Neuronal stem cell (in vitro differentiated cells): ENCODE results near the gene EIPR1.
"Not testable (repeated sequence)": the region's sequence is repeated elsewhere in the genome, so short reads cannot be mapped to it uniquely, and the experiment has no call there.

Experiments used
- DNase-seq: peaks from one replicate; pipeline ENCODE4 v3.0.0-alpha.2; 2013; ENCODE audit warnings: low spot score
- H2AFZ ChIP-seq: one replicate; pipeline ENCODE4 v1.6.1; 2013; ENCODE audit warnings: mild to moderate bottlenecking, low read length, inconsistent platforms
- H2AK5ac ChIP-seq: 2 replicates; pipeline ENCODE4 v1.6.1; 2013; ENCODE audit warnings: low read depth, mild to moderate bottlenecking, inconsistent platforms, low read length, moderate library complexity, mixed read lengths
- H2BK120ac ChIP-seq: 2 replicates; pipeline ENCODE4 v1.6.1; 2013; ENCODE audit warnings: low read depth, mild to moderate bottlenecking, inconsistent platforms, low read length, moderate library complexity, mixed read lengths
- H2BK12ac ChIP-seq: one replicate; pipeline ENCODE4 v1.6.1; 2013; ENCODE audit warnings: low read length, inconsistent platforms
- H2BK15ac ChIP-seq: 2 replicates; pipeline ENCODE4 v1.6.1; 2013; ENCODE audit warnings: mild to moderate bottlenecking, low read length, inconsistent platforms, mixed read lengths
- H2BK5ac ChIP-seq: one replicate; pipeline ENCODE4 v1.6.1; 2013; ENCODE audit warnings: inconsistent platforms, mild to moderate bottlenecking, low read length, moderate library complexity
- H3K14ac ChIP-seq: one replicate; pipeline ENCODE4 v1.6.1; 2013; ENCODE audit warnings: low read length, inconsistent platforms
- H3K18ac ChIP-seq: 2 replicates; pipeline ENCODE4 v1.6.1; 2013; ENCODE audit warnings: low read length, inconsistent platforms
- H3K23ac ChIP-seq: 2 replicates; pipeline ENCODE4 v1.6.1; 2013; ENCODE audit warnings: low read depth, mild to moderate bottlenecking, mixed read lengths, low read length, inconsistent platforms; ENCODE audit not compliant: poor library complexity
- H3K27ac ChIP-seq: replicated peaks from 3 replicates; pipeline ENCODE4 v1.5.1; 2013; ENCODE audit warnings: low read length, inconsistent platforms
- H3K27me3 ChIP-seq, 3 experiments: 2 replicates each; pipeline ENCODE4 v1.6.1; 2013; ENCODE audit warnings: low read length in 3 of 3, mild to moderate bottlenecking in 2 of 3, inconsistent platforms in 1 of 3, low read depth in 1 of 3, mixed read lengths in 1 of 3, moderate library complexity in 1 of 3; ENCODE audit not compliant: control insufficient read depth in 3 of 3, insufficient read depth in 3 of 3
- H3K36me3 ChIP-seq, 2 donors: replicated peaks in 1 of 2; 2 replicates each; pipeline ENCODE4 v1.6.1; 2013; ENCODE audit warnings: low read length in 2 of 2; ENCODE audit not compliant: control insufficient read depth in 2 of 2, insufficient read depth in 2 of 2
- H3K4ac ChIP-seq: 2 replicates; pipeline ENCODE4 v1.6.1; 2013; ENCODE audit warnings: inconsistent platforms, mild to moderate bottlenecking, low read length, moderate library complexity
- H3K4me1 ChIP-seq, 2 donors: 1 replicate in 1 of 2; 2 replicates in 1 of 2; pipeline ENCODE4 v1.6.1; 2013; ENCODE audit warnings: low read length in 2 of 2, low read depth in 1 of 2; ENCODE audit not compliant: control insufficient read depth in 2 of 2, insufficient read depth in 1 of 2
- H3K4me2 ChIP-seq: one replicate; pipeline ENCODE4 v1.6.1; 2013; ENCODE audit warnings: mild to moderate bottlenecking, low read length, inconsistent platforms; ENCODE audit not compliant: insufficient read depth, poor library complexity, severe bottlenecking
- H3K4me3 ChIP-seq, 2 donors: 2 replicates each; pipeline ENCODE4 v1.5.1; 2013; ENCODE audit warnings: low read length in 2 of 2, mild to moderate bottlenecking in 2 of 2, inconsistent platforms in 1 of 2, moderate library complexity in 1 of 2
- H3K79me1 ChIP-seq: one replicate; pipeline ENCODE4 v1.6.1; 2013; ENCODE audit warnings: low read depth, mild to moderate bottlenecking, inconsistent platforms, low read length, moderate library complexity
- H3K9ac ChIP-seq: one replicate; pipeline ENCODE4 v1.6.1; 2013; ENCODE audit warnings: mild to moderate bottlenecking, low read depth, low read length, inconsistent platforms; ENCODE audit not compliant: poor library complexity
- H3K9me3 ChIP-seq, 2 donors: replicated peaks in 1 of 2; 2 replicates each; pipeline versions ENCODE3 to v1.6.1; 2013; ENCODE audit warnings: low read length in 2 of 2, mild to moderate bottlenecking in 2 of 2, inconsistent platforms in 1 of 2, low read depth in 1 of 2, mixed read lengths in 1 of 2, moderate library complexity in 1 of 2; ENCODE audit not compliant: control insufficient read depth in 2 of 2, insufficient read depth in 1 of 2
- H4K8ac ChIP-seq: one replicate; pipeline ENCODE4 v1.6.1; 2013; ENCODE audit warnings: low read depth, mild to moderate bottlenecking, inconsistent platforms, low read length, moderate library complexity
- H4K91ac ChIP-seq: one replicate; pipeline ENCODE4 v1.6.1; 2013; ENCODE audit warnings: low read length, low read depth, mild to moderate bottlenecking, inconsistent platforms; ENCODE audit not compliant: poor library complexity
- WGBS, 2 donors: extraction: QIAGEN DNeasy Blood & Tissue Kit; methylation state at CpG; one replicate each; pipeline ENCODE4 v1.1.7; 2013; ENCODE audit warnings: missing lambda C conversion rate in 2 of 2, mixed read lengths in 1 of 2; ENCODE audit not compliant: insufficient read length in 2 of 2, insufficient replicate concordance in 1 of 2; ENCODE audit errors: extremely low coverage in 2 of 2; 5-methylcytosine and 5-hydroxymethylcytosine counted together

EIPR1 gene

DNA sequence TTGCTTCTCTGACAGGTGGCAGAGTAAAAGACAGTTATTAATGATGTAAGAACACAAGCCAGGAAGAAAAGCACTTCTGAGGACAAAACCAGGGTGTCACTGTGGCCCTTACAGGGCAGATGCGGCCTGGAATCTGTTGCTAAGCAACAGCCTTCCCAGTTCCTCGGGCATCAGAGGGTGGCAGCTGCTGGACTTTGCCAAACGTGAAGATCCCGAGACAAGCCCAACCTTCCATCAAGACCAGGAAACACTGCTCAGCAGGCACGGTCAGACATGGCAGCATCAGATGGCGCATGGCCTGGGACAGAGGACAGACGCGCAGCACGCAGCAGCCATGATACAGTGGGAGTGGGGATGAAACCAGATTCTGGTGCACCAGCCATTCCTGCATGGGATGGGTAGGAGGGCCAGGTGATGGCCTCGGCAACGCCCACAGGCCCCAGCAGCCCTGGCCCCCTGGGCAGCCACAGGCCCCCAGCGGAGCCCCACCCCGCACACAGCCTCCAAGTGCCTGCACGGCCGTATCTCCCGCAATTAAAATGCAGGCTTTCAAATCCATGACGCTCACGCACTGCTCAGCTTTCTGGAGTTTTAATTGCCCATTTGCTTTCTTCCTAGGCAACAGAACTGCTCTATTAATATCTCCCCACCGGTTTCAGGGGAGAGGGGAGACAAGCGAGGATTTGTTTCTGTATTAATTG lies 89.0 kb downstream of the EIPR1 start:
- Histone ChIP-seq H3K4me2 (no peak overlapping the region), H3K4ac (no peak overlapping the region), H4K91ac (no peak overlapping the region), H3K79me1 (peaks cover 3% of the 10 kb centered on the region), H2AK5ac (no peak overlapping the region), H3K9ac (no peak overlapping the region), H3K4me3 (no peak overlapping the region), H3K14ac (no peak overlapping the region), H2BK120ac (peak overlapping the region; percentile 34), H4K8ac (no peak overlapping the region), H2BK12ac (no peak overlapping the region), H2AFZ (no peak overlapping the region), H3K36me3 (peaks cover 0 to 1% of the 10 kb centered on the region in 2 donors), H3K23ac (no peak overlapping the region), H3K27ac (no peak overlapping the region), H3K9me3 (peaks cover 2 to 13% of the 10 kb centered on the region in 2 donors), H2BK15ac (no peak overlapping the region), H3K27me3 (no peaks in the 10 kb centered on the region), H2BK5ac (no peak overlapping the region), H3K18ac (peak overlapping the region; percentile 14), H3K4me1 (peaks cover 0 to 4% of the 10 kb centered on the region in 2 donors)
- no CpG with 5 or more reads among the region's 20 CpGs for WGBS, 2 donors
- DNase-seq: no peak

DNA sequence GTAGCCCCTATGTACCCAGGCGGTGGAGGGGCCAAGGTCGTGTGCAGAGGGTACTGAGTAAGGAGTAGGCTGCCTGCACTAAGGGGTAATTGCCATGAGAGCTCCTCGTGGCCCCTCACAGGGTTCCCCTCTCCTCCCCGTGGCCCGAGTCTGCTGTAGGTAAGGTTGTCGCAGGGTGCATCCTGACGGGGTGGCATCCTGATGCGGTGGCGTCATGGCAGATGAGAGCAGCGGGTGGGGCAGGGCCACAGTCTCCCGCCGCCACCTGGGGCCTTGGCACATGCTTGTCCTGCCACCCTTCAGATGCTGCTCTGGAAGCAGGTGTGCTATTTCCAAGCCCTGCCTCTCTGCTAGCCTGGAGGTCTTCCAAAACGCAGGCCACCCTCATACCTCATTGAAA lies 89.7 kb downstream of the EIPR1 start:
- Histone ChIP-seq H2BK12ac (no peak overlapping the region), H3K9me3 (peaks cover 2 to 13% of the 10 kb centered on the region in 2 donors), H2AFZ (no peak overlapping the region), H3K27ac (no peak overlapping the region), H2BK15ac (no peak overlapping the region), H3K27me3 (no peaks in the 10 kb centered on the region), H3K18ac (no peak overlapping the region), H3K4me2 (no peak overlapping the region), H3K9ac (no peak overlapping the region), H3K4me3 (peak overlapping the region in 1 of 2 donors; percentile 46), H4K8ac (no peak overlapping the region), H3K36me3 (peaks cover 0 to 1% of the 10 kb centered on the region in 2 donors), H3K4ac (no peak overlapping the region), H2BK5ac (no peak overlapping the region), H3K4me1 (peaks cover 1 to 9% of the 10 kb centered on the region in 2 donors), H2BK120ac (no peak overlapping the region), H3K14ac (no peak overlapping the region), H2AK5ac (no peak overlapping the region), H3K79me1 (peaks cover 7% of the 10 kb centered on the region), H4K91ac (no peak overlapping the region), H3K23ac (no peak overlapping the region)
- no CpG with 5 or more reads among the region's 13 CpGs for WGBS, 2 donors
- no peak for DNase-seq

DNA sequence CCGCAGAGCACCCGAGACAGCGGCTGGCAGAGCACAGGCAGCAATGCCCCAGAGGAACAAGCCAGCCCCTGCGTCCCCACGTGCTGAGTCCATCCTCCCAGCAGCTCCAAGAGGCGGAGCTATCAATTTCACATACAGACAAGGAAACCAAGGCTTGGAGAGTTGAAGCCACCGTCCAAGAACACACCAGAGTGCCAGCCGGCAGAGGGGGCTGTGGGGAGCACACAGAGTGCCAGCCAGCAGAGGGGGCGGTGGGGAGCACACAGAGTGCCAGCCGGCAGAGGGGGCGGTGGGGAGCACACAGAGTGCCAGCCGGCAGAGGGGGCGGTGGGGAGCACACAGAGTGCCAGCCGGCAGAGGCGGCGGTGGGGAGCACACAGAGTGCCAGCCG lies 91.0 kb downstream of the EIPR1 start:
- WGBS, 2 donors: no CpG with 5 or more reads among the region's 17 CpGs
- not testable (repeated sequence) for H2BK15ac ChIP-seq, H3K4me3 ChIP-seq, H4K91ac ChIP-seq, H3K79me1 ChIP-seq, H3K4me2 ChIP-seq, H3K9ac ChIP-seq, H3K18ac ChIP-seq, H2AK5ac ChIP-seq, H2AFZ ChIP-seq, H4K8ac ChIP-seq, H3K14ac ChIP-seq, H2BK12ac ChIP-seq, H2BK5ac ChIP-seq, H3K23ac ChIP-seq, H2BK120ac ChIP-seq, H3K4ac ChIP-seq, H3K27ac ChIP-seq, H3K36me3 ChIP-seq, H3K27me3 ChIP-seq, DNase-seq
- Histone ChIP-seq H3K9me3 (peaks cover 2 to 13% of the 10 kb centered on the region in 2 donors), H3K4me1 (peaks cover 11 to 18% of the 10 kb centered on the region in 2 donors)

DNA sequence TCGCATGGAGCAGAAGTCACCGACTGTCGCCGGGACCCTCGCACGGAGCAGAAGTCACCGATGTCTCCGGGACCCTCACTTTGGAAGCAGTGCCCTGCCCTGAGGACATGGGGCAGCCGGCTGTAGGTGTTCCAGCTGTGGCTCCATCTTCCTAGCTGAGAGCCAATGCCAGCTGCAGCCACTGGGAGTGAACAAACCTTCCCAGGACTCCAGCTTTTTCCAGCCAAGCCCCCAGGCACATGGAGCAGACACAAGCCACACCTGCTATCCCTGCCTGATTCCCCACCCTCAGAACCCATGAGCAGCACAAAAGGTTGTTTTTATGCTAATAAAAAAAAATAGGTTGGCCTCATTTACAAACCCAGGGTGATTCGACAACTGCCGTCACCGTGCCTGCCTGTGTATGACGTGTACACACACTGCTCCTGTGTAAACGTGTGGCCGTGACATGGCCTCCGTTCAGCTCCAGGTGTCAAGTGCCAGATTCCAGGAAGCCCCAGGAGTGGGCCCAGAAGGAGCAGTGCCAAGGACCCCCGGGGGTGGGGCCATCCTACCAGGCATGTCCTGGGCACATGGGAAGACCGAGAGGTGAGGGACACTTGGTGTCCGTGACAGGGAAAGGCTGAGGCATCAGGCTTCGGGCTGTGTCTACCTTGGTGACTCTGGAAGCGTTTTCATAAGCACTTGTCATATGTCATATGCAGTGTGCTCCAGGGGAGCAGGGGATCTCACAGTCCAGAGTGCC lies 91.5 kb downstream of the EIPR1 start:
- no peak overlapping the region for H4K91ac ChIP-seq
- no peak overlapping the region for H2AK5ac ChIP-seq
- H2BK15ac ChIP-seq: no peak overlapping the region
- peaks cover 7% of the 10 kb centered on the region for H3K79me1 ChIP-seq
- H3K9ac ChIP-seq: no peak overlapping the region
- no peak overlapping the region for H2BK120ac ChIP-seq
- no CpG with 5 or more reads among the region's 21 CpGs for WGBS, 2 donors
- H3K4ac ChIP-seq: no peak overlapping the region
- H3K4me3 ChIP-seq: no peak overlapping the region
- H3K4me2 ChIP-seq: no peak overlapping the region
- H3K9me3 ChIP-seq: peaks cover 2 to 13% of the 10 kb centered on the region in 2 donors
- no peak overlapping the region for H3K27ac ChIP-seq
- no peaks in the 10 kb centered on the region for H3K27me3 ChIP-seq
- H3K14ac ChIP-seq: no peak overlapping the region
- H3K18ac ChIP-seq: peak overlapping the region; percentile 5
- peaks cover 0 to 1% of the 10 kb centered on the region in 2 donors for H3K36me3 ChIP-seq
- H3K23ac ChIP-seq: no peak overlapping the region
- no peak for DNase-seq
- no peak overlapping the region for H2BK5ac ChIP-seq
- H2BK12ac ChIP-seq: no peak overlapping the region
- peaks cover 11 to 18% of the 10 kb centered on the region in 2 donors for H3K4me1 ChIP-seq
- H2AFZ ChIP-seq: no peak overlapping the region
- no peak overlapping the region for H4K8ac ChIP-seq
